ENCODE data around the gene DNM3.
"Not testable (repeated sequence)": the region's sequence is repeated elsewhere in the genome, so short reads cannot be mapped to it uniquely, and the experiment has no call there.

DNM3 gene

GRCh38 chr1:172069534-172069933 is 228.2 kb downstream of the DNM3 start:
- H3K4me3 Mint-ChIP-seq: no peak overlapping the region
- H3K36me3 Mint-ChIP-seq (ENCODE audit: low read depth): no peaks in the 10 kb centered on the region
- H3K9me3 Mint-ChIP-seq: no peaks in the 10 kb centered on the region
- H3K27me3 Mint-ChIP-seq (ENCODE audit: low read depth, poor library complexity): peaks cover 3% of the 10 kb centered on the region
- no peak for TF ChIP-seq CTCF (IDR thresholded peaks at IDR 0.05)
- no peak for DNase-seq
- H3K4me1 Mint-ChIP-seq: peaks cover 9% of the 10 kb centered on the region
- H3K27ac Mint-ChIP-seq: peak overlapping the region; percentile 30

- TF ChIP-seq CTCF (IDR thresholded peaks at IDR 0.05): no peak
- Mint-ChIP-seq H3K4me1 (peaks cover 6% of the 10 kb centered on the region), H3K27ac (no peak overlapping the region), H3K4me3 (no peak overlapping the region), H3K9me3 (peaks cover 4% of the 10 kb centered on the region), H3K27me3 (ENCODE audit: low read depth, poor library complexity) (peaks cover 6% of the 10 kb centered on the region), H3K36me3 (ENCODE audit: low read depth) (no peaks in the 10 kb centered on the region)
- DNase-seq: no peak
These were observed 228.8 kb downstream of the DNM3 start for GRCh38 chr1:172070055-172070454.

- no peaks in the 10 kb centered on the region for H3K36me3 Mint-ChIP-seq (ENCODE audit: low read depth)
- DNase-seq: no peak
- no peak for TF ChIP-seq CTCF (IDR thresholded peaks at IDR 0.05)
- no peak overlapping the region for H3K27ac Mint-ChIP-seq
- H3K4me3 Mint-ChIP-seq: no peak overlapping the region
- H3K9me3 Mint-ChIP-seq: peaks cover 8% of the 10 kb centered on the region
- no peaks in the 10 kb centered on the region for H3K4me1 Mint-ChIP-seq
- H3K27me3 Mint-ChIP-seq (ENCODE audit: low read depth, poor library complexity): peaks cover 8% of the 10 kb centered on the region
These were observed 230.4 kb downstream of the DNM3 start for GRCh38 chr1:172071746-172072145.

GRCh38 chr1:172079859-172080258 is 238.6 kb downstream of the DNM3 start:
- not testable (repeated sequence) for H3K4me3 Mint-ChIP-seq; DNase-seq; H3K27me3 Mint-ChIP-seq (ENCODE audit: low read depth, poor library complexity); H3K27ac Mint-ChIP-seq; H3K36me3 Mint-ChIP-seq (ENCODE audit: low read depth); H3K4me1 Mint-ChIP-seq
- peaks cover 14% of the 10 kb centered on the region for H3K9me3 Mint-ChIP-seq

- TF ChIP-seq CTCF (IDR thresholded peaks at IDR 0.05): no peak
- Mint-ChIP-seq H3K9me3 (peaks cover 5% of the 10 kb centered on the region), H3K27me3 (ENCODE audit: low read depth, poor library complexity) (no peaks in the 10 kb centered on the region), H3K27ac (no peak overlapping the region), H3K4me3 (no peak overlapping the region), H3K4me1 (no peaks in the 10 kb centered on the region), H3K36me3 (ENCODE audit: low read depth) (no peaks in the 10 kb centered on the region)
- DNase-seq: no peak
These were observed 241.9 kb downstream of the DNM3 start for GRCh38 chr1:172083191-172083590.

GRCh38 chr1:172084876-172085275 is 243.6 kb downstream of the DNM3 start:
- Mint-ChIP-seq H3K36me3 (ENCODE audit: low read depth) (no peaks in the 10 kb centered on the region), H3K27ac (no peak overlapping the region), H3K4me3 (no peak overlapping the region)

More at GRCh38 chr1:172084876-172085275, 243.6 kb downstream of the DNM3 start:
- no peak for TF ChIP-seq CTCF (IDR thresholded peaks at IDR 0.05)
- Mint-ChIP-seq H3K27me3 (ENCODE audit: low read depth, poor library complexity) (no peaks in the 10 kb centered on the region), H3K4me1 (no peaks in the 10 kb centered on the region), H3K9me3 (no peaks in the 10 kb centered on the region)
- DNase-seq: no peak
